Naive thymus-derived CD4-positive, alpha-beta T cell (primary cell): Measurements from ENCODE around the gene ACER3. TPM values are rescaled to one million over a fixed set of nuclear protein-coding genes. Genes with fewer than 3 reads are reported as not detected.

Source experiments
- ATAC-seq: fragments of 150-1000 bp; cut with Tn5 transposase; 2 replicates; pipeline ENCODE4 v1.10.0; 2021; ENCODE audit warnings: mild to moderate bottlenecking, moderate library complexity
- CTCF ChIA-PET: fragments of 350-600 bp; sonication (Branson Sonifier 250); formaldehyde crosslinking; loops from one replicate; lab custom pipeline; 2021; ENCODE audit warnings: antibody characterized with exemption; lab: Charles Lee
- POLR2A ChIA-PET: fragments of 350-600 bp; sonication (Branson Sonifier 250); formaldehyde crosslinking; loops from one replicate; lab custom pipeline; 2021; ENCODE audit warnings: antibody characterized with exemption, inconsistent platforms; lab: Charles Lee
- DNase-seq, 9 donors: peaks; one replicate each; pipeline versions ENCODE4 v3.0.0 to v3.0.0-alpha.2; 2020 to 2022; ENCODE audit warnings: mixed read lengths in 1 of 9
- H3K27ac ChIP-seq: one replicate; pipeline ENCODE4 v1.7.0; 2013; ENCODE audit warnings: mild to moderate bottlenecking, low read depth, low read length, moderate library complexity
- H3K27me3 ChIP-seq, 2 donors: one replicate each; pipeline ENCODE4 v1.7.0; 2013; ENCODE audit warnings: low read length in 2 of 2, mild to moderate bottlenecking in 2 of 2, moderate library complexity in 2 of 2; ENCODE audit not compliant: control insufficient read depth in 2 of 2, insufficient read depth in 2 of 2
- H3K36me3 ChIP-seq, 3 experiments: 1 replicate in 2 of 3; 2 replicates in 1 of 3; pipeline ENCODE4 v1.7.0; 2013; ENCODE audit warnings: low read length in 3 of 3, mild to moderate bottlenecking in 3 of 3, moderate library complexity in 1 of 3; ENCODE audit not compliant: insufficient read depth in 3 of 3, control insufficient read depth in 2 of 3
- H3K4me1 ChIP-seq, 2 donors: one replicate each; pipeline ENCODE4 v1.7.0; 2013; ENCODE audit warnings: low read length in 2 of 2, mild to moderate bottlenecking in 2 of 2, moderate library complexity in 1 of 2; ENCODE audit not compliant: control insufficient read depth in 2 of 2, insufficient read depth in 2 of 2
- H3K4me3 ChIP-seq: 2 replicates; pipeline ENCODE4 v1.7.0; 2013; ENCODE audit warnings: mild to moderate bottlenecking, low read length
- H3K9me3 ChIP-seq, 3 experiments: 1 replicate in 2 of 3; 2 replicates in 1 of 3; pipeline ENCODE4 v1.7.0; 2013; ENCODE audit warnings: low read length in 3 of 3; ENCODE audit not compliant: control insufficient read depth in 2 of 3
- H3K27ac Mint-ChIP-seq, 9 donors: one replicate each; pipeline ENCODE4 v1.8.0; 2020 to 2022; ENCODE audit warnings: mixed read lengths in 9 of 9, mild to moderate bottlenecking in 8 of 9, moderate library complexity in 5 of 9, inconsistent platforms in 2 of 9
- H3K27me3 Mint-ChIP-seq, 5 donors: one replicate each; pipeline ENCODE4 v1.8.0; 2021 to 2022; ENCODE audit warnings: mixed read lengths in 5 of 5, mild to moderate bottlenecking in 1 of 5
- H3K36me3 Mint-ChIP-seq, 5 donors: one replicate each; pipeline ENCODE4 v1.8.0; 2020 to 2022; ENCODE audit warnings: mixed read lengths in 5 of 5, mild to moderate bottlenecking in 3 of 5, inconsistent platforms in 1 of 5
- H3K4me1 Mint-ChIP-seq, 7 donors: one replicate each; pipeline ENCODE4 v1.8.0; 2020 to 2022; ENCODE audit warnings: mixed read lengths in 7 of 7, mild to moderate bottlenecking in 3 of 7, inconsistent platforms in 1 of 7
- H3K4me3 Mint-ChIP-seq, 10 donors: one replicate each; pipeline ENCODE4 v1.8.0; 2020 to 2022; ENCODE audit warnings: mild to moderate bottlenecking in 10 of 10, mixed read lengths in 10 of 10, moderate library complexity in 6 of 10, inconsistent platforms in 2 of 10
- H3K9me3 Mint-ChIP-seq, 11 donors: one replicate each; pipeline ENCODE4 v1.8.0; 2020 to 2022; ENCODE audit warnings: mixed read lengths in 11 of 11, mild to moderate bottlenecking in 4 of 11, inconsistent platforms in 1 of 11, moderate library complexity in 1 of 11
- intact Hi-C, 2 donors: fragments of 100-400 bp; cut with micrococcal nuclease; formaldehyde crosslinking; loops; one replicate each; pipeline ENCODE4 v1.15.1; 2023
- polyA plus RNA-seq, 2 donors: library from polyadenylated mRNA; unstranded; fragments of 300-500 nt; fragmentation: Illumina TruSeq; gene quantifications; one replicate each; pipeline ENCODE4 v1.2.3, GENCODE V29; 2021
- total RNA-seq, 6 experiments: library from RNA in 5 of 6; stranded (reverse) in 5 of 6; gene quantifications; 1 replicate in 5 of 6; 2 replicates in 1 of 6; pipeline ENCODE4 v1.2.3 and lab custom pipeline; 2021 to 2026

ACER3 gene
- total and polyA plus RNA-seq, 7 experiments from 2014 or later, result 4.7 to 15.2 (median 9.0) TPM

- Mint-ChIP-seq H3K27ac (no peak overlapping the region), H3K4me3 (no peak overlapping the region), H3K36me3 (peaks cover 9 to 36% (median 23%) of the 10 kb centered on the region in 5 donors), H3K9me3 (peaks cover 0 to 43% (median 20%) of the 10 kb centered on the region in 11 donors), H3K27me3 (no peaks in the 10 kb centered on the region), H3K4me1 (no peaks in the 10 kb centered on the region)
- peaks cover 0 to 4% (median 0%) of the 10 kb centered on the region in 3 experiments for H3K36me3 ChIP-seq
- no peak overlapping the region for H3K27ac ChIP-seq
- H3K9me3 ChIP-seq, result peaks cover 0 to 12% (median 0%) of the 10 kb centered on the region in 3 experiments
- no peak overlapping the region for H3K4me3 ChIP-seq
- ChIA-PET POLR2A (no interaction called here), CTCF (no interaction called here)
- ATAC-seq (no peak), DNase-seq (no peak)
- intact Hi-C loops, result no loop called here
- H3K4me1 ChIP-seq, result no peaks in the 10 kb centered on the region
- H3K27me3 ChIP-seq, result no peaks in the 10 kb centered on the region
These were observed 113.6 kb downstream of the ACER3 start for GRCh38 chr11:76974179-76974891.

- Mint-ChIP-seq H3K27ac (no peak overlapping the region), H3K9me3 (peaks cover 0 to 36% (median 18%) of the 10 kb centered on the region in 11 donors), H3K4me3 (no peak overlapping the region), H3K4me1 (no peaks in the 10 kb centered on the region), H3K27me3 (no peaks in the 10 kb centered on the region), H3K36me3 (peaks cover 5 to 35% (median 21%) of the 10 kb centered on the region in 5 donors)
- peaks cover 0 to 12% (median 0%) of the 10 kb centered on the region in 3 experiments for H3K9me3 ChIP-seq
- CTCF ChIA-PET, result no interaction called here
- intact Hi-C loops, result no loop called here
- no peak overlapping the region for H3K4me3 ChIP-seq
- DNase-seq, result no peak
- H3K27me3 ChIP-seq, result no peaks in the 10 kb centered on the region
- no peaks in the 10 kb centered on the region for H3K4me1 ChIP-seq
- ATAC-seq, result no peak
- peaks cover 0 to 4% (median 0%) of the 10 kb centered on the region in 3 experiments for H3K36me3 ChIP-seq
- H3K27ac ChIP-seq, result no peak overlapping the region
- POLR2A ChIA-PET, result no interaction called here
These were observed 114.8 kb downstream of the ACER3 start for GRCh38 chr11:76975513-76975912.

- Mint-ChIP-seq H3K36me3 (peaks cover 5 to 23% (median 15%) of the 10 kb centered on the region in 5 donors), H3K27ac (no peak overlapping the region), H3K27me3 (no peaks in the 10 kb centered on the region), H3K9me3 (peaks cover 0 to 15% (median 7%) of the 10 kb centered on the region in 11 donors), H3K4me3 (no peak overlapping the region), H3K4me1 (no peaks in the 10 kb centered on the region)
- ATAC-seq (no peak), DNase-seq (no peak)
- intact Hi-C loops, result no loop called here
- H3K36me3 ChIP-seq, result peaks cover 0 to 4% (median 0%) of the 10 kb centered on the region in 3 experiments
- POLR2A ChIA-PET, result no interaction called here
- H3K27ac ChIP-seq, result no peak overlapping the region
- H3K27me3 ChIP-seq, result no peaks in the 10 kb centered on the region
- H3K4me1 ChIP-seq, result no peaks in the 10 kb centered on the region
- H3K9me3 ChIP-seq, result peaks cover 0 to 12% (median 0%) of the 10 kb centered on the region in 3 experiments
- H3K4me3 ChIP-seq, result no peak overlapping the region
- CTCF ChIA-PET, result no interaction called here
These were observed 117.1 kb downstream of the ACER3 start for GRCh38 chr11:76977791-76978190.

GRCh38 chr11:76978239-76978638 is 117.5 kb downstream of the ACER3 start:
- peaks cover 5 to 23% (median 15%) of the 10 kb centered on the region in 5 donors for H3K36me3 Mint-ChIP-seq
- Histone ChIP-seq H3K4me1 (no peaks in the 10 kb centered on the region), H3K9me3 (peaks cover 0 to 12% (median 0%) of the 10 kb centered on the region in 3 experiments), H3K27me3 (no peaks in the 10 kb centered on the region), H3K36me3 (peaks cover 0 to 4% (median 0%) of the 10 kb centered on the region in 3 experiments), H3K4me3 (no peak overlapping the region), H3K27ac (no peak overlapping the region)
- no peaks in the 10 kb centered on the region for H3K4me1 Mint-ChIP-seq
- H3K27me3 Mint-ChIP-seq, result no peaks in the 10 kb centered on the region
- no peak for ATAC-seq
- CTCF ChIA-PET, result interaction anchor here (0.7 kb wide), 1 partner anchor 113 kb away, joined by 3 read pairs; no protein-coding TSS in a partner anchor
- POLR2A ChIA-PET, result no interaction called here
- intact Hi-C loops, result no loop called here
- DNase-seq, result no peak
- no peak overlapping the region for H3K27ac Mint-ChIP-seq
- no peak overlapping the region for H3K4me3 Mint-ChIP-seq
- H3K9me3 Mint-ChIP-seq, result peaks cover 0 to 13% (median 7%) of the 10 kb centered on the region in 11 donors

GRCh38 chr11:76978818-76979217 is 118.1 kb downstream of the ACER3 start:
- Histone ChIP-seq H3K9me3 (peaks cover 0 to 12% (median 0%) of the 10 kb centered on the region in 3 experiments), H3K4me3 (no peak overlapping the region), H3K27ac (no peak overlapping the region), H3K4me1 (no peaks in the 10 kb centered on the region), H3K36me3 (peaks cover 0 to 4% (median 0%) of the 10 kb centered on the region in 3 experiments), H3K27me3 (no peaks in the 10 kb centered on the region)
- H3K27me3 Mint-ChIP-seq, result no peaks in the 10 kb centered on the region
- H3K4me1 Mint-ChIP-seq, result no peaks in the 10 kb centered on the region
- intact Hi-C loops, result no loop called here
- ATAC-seq, result no peak
- no peak overlapping the region for H3K27ac Mint-ChIP-seq
- peaks cover 5 to 18% (median 13%) of the 10 kb centered on the region in 5 donors for H3K36me3 Mint-ChIP-seq
- ChIA-PET POLR2A (no interaction called here), CTCF (interaction anchor here (0.7 kb wide), 1 partner anchor 113 kb away, joined by 3 read pairs; no protein-coding TSS in a partner anchor)
- no peak overlapping the region for H3K4me3 Mint-ChIP-seq
- DNase-seq, result no peak
- peaks cover 0 to 13% (median 7%) of the 10 kb centered on the region in 11 donors for H3K9me3 Mint-ChIP-seq

GRCh38 chr11:76980196-76980595 is 119.5 kb downstream of the ACER3 start:
- no peak for ATAC-seq
- Histone ChIP-seq H3K9me3 (peaks cover 0 to 12% (median 0%) of the 10 kb centered on the region in 3 experiments), H3K4me1 (no peaks in the 10 kb centered on the region), H3K36me3 (peaks cover 0 to 4% (median 0%) of the 10 kb centered on the region in 3 experiments), H3K27me3 (no peaks in the 10 kb centered on the region), H3K27ac (no peak overlapping the region), H3K4me3 (no peak overlapping the region)
- Mint-ChIP-seq H3K4me1 (peaks cover 0 to 3% (median 0%) of the 10 kb centered on the region in 7 donors), H3K4me3 (no peak overlapping the region), H3K27ac (no peak overlapping the region), H3K9me3 (peaks cover 0 to 13% (median 5%) of the 10 kb centered on the region in 11 donors), H3K36me3 (peaks cover 9 to 19% (median 13%) of the 10 kb centered on the region in 5 donors), H3K27me3 (no peaks in the 10 kb centered on the region)
- intact Hi-C loops, result no loop called here
- CTCF ChIA-PET, result interaction anchor here (1.0 kb wide), 1 partner anchor 60 kb away, joined by 4 read pairs; no protein-coding TSS in a partner anchor
- POLR2A ChIA-PET, result no interaction called here
- DNase-seq, result no peak
